Measurements from ENCODE around the gene MXD4.
"Not testable (repeated sequence)": the region's sequence is repeated elsewhere in the genome, so short reads cannot be mapped to it uniquely, and the experiment has no call there.

MXD4 gene

DNA sequence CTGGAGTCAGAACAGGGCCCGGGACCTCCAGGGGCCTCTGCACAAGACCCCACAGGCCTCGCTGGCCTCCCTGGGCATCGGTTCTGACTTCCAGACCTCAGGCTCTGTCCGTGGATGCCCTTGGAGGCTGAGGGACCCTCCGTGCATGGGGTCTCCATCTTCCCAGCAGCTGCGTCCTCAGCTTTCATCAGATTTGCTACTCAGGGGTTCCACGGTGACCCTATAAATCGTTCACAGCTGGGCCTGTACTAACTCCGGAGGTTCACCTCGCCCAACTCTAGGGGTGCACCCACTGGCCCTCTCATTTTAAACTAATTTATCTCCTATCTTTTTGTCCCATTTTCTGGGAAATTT is 13.1 kb upstream of the MXD4 start:
- not testable (repeated sequence) for DNase-seq (ENCODE audit: low read depth)

DNA sequence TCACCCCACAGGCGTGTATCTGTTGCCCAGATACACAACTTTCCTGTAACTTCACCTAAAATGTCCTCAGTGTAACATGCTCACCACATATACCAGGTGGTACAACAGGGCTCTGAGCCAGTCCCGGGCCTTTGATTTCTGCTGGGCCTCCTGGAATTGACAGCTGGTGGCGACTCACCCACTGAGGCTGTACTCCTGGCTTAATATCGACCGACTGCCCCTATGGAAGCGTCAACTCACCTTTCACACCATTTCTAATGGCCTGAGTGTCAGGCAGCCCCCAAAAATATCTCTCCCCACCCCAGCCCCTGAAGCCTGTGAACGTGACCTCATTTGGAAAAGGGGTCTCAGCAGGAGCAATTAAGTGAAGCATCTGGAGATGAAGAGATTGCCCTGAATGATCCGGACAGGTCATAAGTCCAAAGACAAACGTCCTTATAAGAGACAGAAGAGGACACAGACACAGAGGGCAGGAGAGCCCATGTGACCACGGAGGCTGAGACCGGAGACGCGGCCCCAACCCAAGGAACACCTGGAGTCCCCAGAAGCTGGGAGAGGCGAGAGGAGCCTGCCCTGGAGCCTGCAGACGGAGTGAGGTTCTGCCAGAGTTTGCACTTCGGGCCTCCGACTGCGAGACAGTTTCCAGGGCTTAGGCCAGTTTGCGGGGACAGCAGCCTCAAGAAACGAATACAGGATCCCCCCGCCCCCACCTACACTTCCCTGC is 12.6 kb upstream of the MXD4 start:
- DNase-seq (ENCODE audit: low read depth), result no peak

DNA sequence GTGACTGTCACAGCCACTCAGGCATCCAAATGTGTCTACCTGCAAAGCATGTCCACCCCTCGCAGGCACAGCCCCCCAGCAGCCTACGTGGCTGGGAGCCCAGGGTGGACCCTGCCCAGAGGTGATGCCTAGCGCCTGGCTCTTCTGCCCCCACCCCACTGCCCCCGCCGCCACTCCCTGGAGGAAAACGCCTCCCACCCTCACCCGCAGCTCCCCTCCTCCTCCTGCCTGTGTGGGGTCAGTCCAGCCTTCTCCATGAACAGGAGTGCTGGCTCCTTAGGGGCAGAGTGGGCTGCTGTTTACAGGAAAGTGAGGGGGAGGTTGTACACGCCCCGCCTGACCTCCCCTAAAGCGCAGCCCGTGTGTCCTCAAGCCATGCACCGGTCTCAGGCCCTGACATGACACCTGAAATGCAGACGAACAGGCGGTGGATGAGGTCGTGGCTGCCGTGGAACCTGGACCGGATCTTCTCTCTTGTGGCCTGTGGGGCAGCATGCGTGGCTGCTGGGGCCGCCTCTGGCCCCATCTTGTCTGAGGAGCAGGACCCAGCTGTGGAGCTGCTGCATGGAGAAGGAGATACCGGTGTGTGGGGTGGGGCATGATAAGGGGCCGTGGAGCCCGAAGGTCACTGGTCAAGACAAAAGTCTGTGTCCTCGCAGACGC is 11.9 kb upstream of the MXD4 start:
- DNase-seq (ENCODE audit: low read depth), result no peak

DNA sequence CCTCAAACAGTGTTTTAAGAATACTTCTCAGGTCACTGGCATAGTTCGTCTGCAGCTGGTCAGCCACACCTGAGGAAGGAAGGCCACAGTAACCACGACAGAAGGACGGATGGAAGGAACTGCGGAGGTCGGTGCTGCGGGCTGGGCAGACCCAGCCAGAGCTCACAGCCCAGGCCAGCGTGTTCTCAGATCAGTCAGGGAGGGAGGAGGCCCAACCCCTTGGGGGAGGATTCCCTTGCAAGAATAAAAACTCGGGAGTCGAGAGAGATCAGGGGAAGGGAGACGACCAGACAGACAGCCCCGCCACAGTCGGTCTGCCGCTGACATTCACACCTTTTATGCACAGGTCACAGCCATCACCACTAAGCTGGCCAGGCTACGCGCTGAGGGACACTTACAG is 11.3 kb upstream of the MXD4 start:
- no peak for DNase-seq (ENCODE audit: low read depth)

DNA sequence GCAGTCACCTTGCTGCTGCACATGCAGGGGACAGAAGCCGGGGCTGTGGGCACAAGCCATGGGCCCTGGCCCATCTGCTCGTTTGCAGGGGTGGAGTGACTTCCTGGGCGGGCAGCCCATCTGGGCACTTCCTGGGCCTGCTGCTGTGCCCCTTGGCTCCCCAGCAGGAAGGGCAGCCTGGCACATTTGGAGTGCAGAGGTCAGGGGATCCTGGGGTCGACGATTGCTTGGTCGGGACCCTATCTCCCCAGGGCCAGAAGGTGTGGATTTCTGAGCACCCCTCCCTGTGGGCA is 10.9 kb upstream of the MXD4 start:
- no peak for DNase-seq (ENCODE audit: low read depth)

DNA sequence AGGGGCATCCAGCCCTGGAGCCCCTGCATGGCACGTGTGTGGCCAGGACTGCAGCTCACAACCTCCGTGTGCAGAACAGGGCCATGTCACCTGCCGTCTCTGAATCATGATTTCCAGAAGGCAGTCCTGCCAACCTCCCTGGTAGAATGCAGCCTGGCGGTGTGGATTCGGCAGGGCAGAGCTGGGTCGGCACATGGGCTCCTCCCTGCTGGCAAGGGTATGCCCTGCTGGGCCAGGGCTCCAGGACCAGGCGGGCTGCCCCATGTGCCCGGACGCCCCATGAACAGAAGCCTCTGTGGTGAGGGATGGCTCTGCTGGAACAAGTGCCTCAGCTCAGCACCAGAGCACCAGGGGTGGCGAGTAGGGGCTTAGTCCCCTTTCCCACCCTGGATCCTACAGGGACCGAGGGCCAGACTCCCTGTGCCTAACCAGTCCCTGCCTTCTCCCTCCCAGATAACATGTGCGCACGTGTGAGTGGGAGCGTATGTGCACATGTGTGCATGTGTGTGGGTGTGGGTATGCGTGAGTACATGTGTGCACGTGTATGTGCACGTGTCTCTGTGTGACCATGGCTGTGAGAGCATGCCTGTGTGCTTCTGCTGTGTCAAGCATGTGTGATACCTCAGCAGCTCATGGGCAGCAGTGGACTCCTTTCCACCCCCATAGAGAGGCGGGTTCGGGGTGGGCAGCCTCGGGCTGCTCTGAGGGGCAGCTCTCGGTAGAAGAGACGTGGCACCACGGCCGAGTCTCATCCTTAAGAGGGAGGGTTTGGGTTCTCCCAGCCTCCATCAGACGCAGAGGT is 10.3 kb upstream of the MXD4 start:
- DNase-seq (ENCODE audit: low read depth), result no peak

DNA sequence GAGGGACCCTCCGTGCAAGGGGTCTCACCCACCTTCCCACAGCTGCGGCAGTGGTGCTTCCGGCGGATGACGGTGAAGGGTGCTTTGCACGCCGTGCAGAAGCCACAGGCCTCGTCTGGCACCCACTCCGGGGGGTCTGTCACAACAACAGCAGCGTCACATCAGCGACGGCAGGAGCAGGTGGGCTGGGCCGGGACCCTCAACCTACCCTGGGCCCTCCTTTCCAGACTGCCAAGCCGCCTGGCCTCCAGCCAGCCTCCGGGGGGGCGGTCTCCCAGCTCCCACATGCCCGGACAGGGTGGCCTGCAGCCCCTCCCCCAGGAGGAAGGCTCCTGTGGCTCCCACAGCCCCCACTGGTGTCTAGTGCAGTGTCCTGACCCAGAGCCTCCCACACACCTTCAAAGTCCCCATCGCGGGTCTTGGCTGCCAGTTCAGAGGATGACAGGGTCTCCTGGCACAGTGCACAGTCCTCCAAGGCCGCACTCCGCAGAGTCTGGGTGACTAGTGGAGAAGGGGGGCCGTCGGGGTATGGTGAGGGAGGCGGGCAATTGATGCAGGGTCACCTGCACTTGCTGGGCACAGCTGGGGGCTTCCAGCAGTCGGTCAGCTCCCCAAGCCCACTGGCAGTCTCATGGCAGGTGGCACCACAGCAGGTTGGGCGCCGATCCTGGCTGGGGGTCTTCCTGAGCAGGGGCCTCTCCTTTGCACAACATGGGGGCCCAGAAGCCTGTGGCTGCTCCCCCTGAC is 9.5 kb upstream of the MXD4 start:
- DNase-seq (ENCODE audit: low read depth), result no peak

DNA sequence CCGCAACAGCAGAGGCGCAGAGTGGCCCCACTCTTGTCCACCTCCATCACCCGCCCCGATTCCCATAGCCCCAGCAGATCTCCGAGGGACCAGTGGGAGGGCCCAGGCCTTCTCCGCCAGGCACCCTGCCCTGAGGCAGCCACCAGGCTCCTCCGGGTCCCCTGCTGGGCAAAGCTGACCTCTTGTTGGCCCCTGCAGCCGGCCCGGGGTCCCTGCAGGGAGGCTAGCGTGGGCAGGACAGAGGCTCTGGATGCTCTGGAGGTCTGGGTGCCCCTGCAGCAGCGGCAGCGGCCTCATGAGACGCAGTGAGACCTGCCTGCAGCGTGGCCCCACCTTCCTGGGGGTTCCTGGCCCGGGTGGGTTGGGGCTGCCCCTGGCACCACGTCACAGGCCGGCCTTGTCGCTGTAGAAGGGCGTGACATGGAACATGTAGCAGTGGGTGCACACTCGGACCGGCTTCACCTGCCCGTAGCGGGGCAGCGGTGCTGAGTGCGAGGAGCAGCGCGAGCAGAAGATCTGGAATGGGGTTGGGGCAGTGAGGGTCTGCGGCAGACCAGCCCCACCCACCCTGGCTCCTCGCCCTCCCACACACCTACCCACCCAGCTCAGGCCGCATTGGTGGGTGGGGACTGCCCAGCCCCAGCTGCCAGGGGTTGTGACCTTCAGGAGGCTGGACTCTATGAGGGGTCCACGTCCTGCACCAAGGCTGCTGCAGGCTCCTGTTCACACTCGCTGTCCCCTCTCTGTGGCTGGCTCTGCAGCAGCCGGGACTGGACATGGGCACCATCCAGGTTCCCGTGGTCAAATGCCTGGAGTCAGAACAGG is 8.6 kb upstream of the MXD4 start:
- DNase-seq (ENCODE audit: low read depth), result no peak

DNA sequence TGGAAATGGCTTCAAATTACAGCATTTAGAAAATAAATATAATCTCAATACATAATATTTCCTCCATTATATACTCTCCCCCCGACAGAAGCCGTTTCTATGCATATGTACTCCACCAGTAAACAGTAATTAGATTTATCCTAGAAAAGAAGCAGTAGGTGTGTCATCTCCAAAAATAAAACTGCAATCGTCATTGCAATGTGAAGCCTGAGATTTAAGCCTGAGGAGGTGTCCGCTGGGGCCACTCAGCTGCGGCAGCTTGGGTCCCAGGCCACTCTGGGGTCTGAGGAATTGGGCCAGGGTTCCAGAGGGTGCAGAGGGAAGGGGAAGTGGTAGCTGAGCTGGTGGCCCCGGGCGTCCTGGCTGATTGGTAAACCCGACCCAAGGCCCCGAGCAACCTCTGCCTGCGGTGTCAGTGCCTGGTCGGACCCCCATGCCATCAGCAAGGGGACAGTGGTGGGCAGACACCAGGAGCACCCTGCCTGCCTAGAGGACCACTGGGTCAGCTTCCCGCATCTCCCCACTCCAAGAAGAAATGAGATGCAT is 7.8 kb upstream of the MXD4 start:
- DNase-seq (ENCODE audit: low read depth), result no peak

DNA sequence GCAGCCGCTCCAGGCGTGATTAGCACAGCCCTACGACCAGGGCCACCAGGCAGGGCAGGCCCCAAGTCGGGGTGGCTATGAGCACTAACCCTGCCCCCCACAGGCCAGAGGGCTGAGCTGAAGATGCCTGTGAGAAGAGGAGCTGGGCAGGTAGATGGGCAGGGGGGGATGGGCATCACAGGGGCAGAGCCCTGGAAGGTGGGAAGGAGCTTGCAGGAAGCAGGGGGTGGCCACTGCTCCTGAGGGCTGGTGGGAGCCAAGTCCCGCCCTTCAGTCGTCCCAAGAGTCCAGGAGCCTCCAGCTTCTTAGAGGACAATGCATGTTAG is 7.3 kb upstream of the MXD4 start:
- no peak for DNase-seq (ENCODE audit: low read depth)

DNA sequence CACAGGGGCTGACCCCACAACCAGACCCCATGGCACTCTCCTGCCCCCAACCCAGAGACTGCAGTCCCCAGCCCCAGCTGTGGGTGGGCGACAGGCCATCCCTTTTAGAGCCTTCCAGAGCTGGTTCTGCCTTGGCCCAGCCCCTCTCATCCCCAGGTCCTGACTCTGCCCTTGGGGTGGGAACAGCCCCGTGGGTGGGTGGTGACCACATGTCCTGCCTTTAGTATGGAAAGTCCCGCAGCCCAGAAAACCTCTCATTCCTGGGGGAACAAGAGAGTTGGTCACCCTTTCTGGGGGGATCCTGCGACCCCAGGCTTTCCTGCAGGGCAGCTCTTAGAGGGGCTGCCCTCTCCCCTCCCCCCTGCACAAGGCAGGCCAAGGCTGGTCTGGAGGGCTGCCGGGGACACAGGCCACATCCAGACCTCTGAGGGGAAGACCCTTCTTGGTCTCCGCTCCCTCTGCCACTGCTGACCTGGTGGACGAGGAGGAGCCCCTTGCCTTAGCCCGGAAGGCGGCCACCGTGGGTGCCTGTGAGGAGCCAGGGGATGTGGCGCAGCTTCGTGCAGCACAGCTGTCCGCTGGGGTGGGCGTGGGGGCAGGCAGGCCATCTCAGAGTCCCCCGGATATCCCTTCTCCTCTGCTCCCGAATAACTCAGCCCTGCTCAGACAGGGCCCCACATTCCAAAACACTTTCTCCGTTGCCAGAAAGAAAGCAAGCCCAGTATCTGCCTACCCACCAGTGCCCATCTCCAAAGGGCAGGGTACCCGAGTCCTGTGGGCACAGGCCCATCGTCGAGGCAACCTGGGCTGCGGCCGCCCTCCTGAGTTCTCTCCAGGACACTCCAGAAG is 6.7 kb upstream of the MXD4 start:
- no peak for DNase-seq (ENCODE audit: low read depth)

DNA sequence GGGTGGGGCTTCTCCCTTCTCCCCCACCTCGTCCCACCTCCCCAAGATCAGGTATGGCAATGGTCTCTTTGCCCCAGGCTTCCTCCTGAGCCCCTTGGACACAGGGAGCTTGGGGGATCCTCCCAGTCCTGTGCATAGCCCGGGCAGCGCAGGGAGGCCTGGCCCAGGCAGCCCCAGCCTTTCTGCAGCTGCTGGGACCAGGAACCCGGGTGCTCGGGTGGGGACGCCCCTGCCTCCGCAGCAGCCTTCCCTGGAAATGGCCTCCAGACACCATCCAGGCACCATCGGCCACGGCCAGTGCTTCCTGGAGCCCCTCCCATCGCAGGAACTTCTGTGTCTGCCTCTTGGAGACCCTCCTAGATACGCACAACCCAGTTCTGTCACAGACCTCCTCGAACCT is 5.9 kb upstream of the MXD4 start:
- no peak for DNase-seq (ENCODE audit: low read depth)

DNA sequence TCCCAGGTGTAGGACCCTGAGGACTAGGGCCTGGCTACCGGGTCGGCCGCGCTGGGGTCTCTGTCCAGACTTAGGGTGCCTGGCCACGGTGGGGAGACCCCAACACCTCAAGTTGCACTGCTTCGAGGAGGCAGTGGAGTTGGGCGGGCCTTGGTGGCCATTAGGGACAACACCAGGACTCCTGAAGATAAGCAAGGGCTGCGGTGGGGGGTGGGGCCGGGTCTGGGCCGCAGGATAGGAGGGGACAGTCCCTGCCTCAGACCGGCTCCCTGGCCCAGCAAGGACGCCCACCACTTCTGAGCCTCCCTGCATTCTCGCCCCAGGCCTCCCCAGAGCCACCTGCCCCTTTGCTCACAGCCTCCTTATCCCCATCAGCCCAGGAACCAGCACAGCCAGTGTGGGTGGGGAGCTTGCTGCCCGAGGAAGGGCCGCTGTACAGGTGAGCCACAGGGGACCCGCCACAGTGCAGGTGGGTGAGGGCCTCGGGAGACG is 5.5 kb upstream of the MXD4 start:
- DNase-seq (ENCODE audit: low read depth), result no peak

DNA sequence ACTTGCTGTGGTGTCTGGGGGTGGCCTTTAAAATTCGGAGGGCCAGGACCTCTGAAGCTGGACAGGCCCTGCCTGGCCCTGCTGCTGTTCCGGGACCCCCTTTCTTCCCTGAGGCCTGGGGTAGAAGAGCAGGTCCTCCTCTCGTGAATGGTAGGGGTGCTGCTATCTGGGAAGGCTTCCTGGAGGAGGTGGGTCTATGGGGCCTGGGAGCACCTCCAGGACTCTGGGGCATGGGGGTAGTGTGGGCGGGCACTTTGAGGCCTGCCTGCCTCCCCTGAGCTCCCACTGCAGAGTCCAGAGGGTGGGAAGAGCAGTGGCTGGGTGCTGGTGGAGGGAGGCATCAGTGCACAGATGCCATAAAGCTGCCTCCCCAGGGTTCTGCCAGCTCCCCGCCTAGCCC is 4.9 kb upstream of the MXD4 start:
- no peak for DNase-seq (ENCODE audit: low read depth)

DNA sequence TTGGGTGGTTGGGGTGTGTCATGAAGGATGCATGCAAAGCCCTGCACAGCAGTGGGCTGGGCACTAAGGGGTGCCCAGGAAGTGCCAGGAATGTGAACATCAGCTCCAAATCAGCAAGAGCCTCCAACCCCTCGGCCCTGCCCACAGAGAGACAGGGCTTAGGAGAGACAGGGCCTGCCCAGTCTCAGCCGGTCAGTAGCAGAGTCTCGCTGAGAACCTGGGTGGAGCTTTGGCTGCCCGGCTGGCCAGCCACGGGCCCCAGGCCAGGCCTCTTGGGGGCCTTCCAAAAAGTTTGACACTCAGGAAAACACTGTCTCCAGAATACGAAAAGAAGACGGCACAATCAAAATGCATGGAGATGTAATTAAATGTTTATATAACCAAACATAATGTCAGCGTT is 4.3 kb upstream of the MXD4 start:
- no peak for DNase-seq (ENCODE audit: low read depth)

DNA sequence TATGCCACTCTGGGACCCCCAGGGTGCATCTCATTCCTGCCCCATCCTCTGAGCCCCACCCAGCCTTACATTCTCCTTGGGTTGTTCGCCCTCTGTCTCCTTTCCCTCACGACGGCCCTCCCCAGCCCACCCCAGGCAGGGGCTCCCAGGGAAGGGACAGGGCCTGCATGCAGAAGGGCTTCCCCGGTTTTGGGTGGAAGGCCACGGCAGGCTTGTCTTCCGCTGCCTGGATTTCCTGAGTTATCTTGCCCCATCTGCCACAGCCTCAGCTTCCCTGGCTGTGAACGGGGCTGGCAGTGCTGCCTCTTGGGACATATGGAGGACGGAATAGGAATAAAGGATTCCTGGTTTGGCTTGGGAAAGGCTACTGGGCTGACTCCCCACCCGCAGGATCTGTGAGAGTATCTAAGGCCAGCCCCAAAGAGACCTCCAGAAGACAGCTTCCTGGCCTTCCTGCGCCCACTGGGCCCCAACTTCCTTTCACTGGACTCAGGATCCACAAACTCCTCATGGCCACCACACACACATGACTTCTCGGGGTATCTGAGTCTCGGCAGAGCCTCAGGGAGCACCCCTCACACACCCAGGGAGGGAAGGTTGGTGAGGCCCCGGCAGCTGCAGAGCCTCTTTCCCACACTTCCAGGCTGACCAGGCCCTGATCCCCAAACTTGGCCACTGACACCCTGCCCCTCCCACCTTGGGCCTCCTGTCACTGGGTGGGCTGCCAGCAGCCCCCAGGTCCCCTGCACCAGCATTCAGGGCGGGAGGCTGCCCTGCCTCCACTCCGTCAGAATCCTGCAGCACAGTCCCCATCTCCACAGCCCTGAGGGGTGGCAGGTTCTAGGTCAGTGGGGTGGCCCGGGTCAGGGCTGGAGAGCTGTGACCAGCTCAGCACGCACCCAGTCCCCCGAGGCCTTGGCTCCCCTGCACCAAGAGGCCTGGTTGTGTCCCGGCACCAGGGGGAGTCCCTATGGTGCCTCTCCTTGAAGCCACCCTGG is 3.5 kb upstream of the MXD4 start:
- no peak for DNase-seq (ENCODE audit: low read depth)

DNA sequence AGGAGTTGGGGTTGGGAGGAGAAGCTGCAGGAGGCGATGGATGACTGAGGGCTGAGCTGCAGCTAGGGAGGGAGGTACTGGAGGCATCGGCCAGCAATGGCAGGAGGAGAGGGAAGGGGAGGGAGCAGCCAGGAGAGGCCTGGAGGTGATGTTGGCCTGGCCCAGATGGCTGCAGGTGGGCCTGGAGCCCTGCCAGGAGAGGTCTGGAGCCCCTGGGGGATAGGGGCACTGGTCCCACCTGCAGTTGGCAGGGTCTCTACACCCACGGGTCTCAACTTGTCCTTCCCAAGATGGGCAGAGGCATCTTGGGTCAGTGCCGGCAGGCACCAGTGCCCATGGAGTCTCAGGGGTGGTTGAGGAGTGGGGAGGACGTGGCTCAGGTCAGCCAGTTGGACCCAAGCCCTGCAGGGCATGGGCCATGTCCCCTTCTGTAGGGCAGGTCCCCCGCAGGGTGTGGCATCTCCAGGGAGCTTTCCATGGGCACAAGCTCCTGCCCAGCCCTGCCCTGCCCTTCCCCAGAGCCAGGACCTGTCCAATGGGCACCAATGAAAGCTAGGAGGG is 2.7 kb upstream of the MXD4 start:
- no peak for DNase-seq (ENCODE audit: low read depth)

DNA sequence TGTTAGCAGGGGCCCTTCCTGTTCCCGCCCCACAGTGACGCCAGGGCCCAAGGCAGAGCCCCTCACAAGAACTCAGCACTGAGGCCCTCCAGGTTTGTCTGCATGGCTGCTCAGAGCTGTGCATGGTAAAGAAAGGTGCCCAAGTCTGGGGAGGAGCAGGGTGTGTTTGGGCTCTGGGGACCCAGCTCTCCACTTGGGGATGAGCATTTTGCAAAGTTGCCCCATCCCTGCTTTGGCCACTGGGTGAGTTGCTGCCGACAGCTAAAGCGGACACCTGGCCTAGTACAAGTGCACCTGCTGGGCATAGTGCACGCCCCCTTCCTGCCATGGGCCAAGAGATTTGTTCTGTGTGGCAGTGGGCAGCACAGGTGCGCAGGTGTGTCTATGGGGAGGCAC is 2.0 kb upstream of the MXD4 start:
- no peak for DNase-seq (ENCODE audit: low read depth)

DNA sequence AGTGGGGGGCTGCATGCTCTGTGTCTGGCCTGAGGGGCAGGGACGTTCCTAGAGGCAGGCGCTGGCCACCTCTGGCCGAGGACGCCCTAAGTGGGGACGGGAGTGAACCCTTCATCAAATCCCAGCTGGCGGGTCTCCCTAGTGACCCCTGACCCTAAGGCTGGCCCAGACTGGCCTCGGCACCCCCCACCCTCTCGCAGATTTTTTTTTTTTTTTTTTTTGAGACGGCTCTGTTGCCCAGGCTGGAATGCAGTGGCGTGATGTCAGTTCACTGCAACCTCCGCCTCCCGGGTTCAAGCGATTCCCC is 988 bp upstream of the MXD4 start:
- no peak for DNase-seq (ENCODE audit: low read depth)

All from activated gamma-delta T cell treated with anti-CD3 and anti-CD28 coated beads, Interleukin-2, amount 50 U/mL, for 16 hours (primary cell).